Measurements from ENCODE around the gene HOXA9. TPM values are rescaled to one million over a fixed set of nuclear protein-coding genes. Genes with fewer than 3 reads are reported as not detected.

The HOXA9 gene
- total RNA-seq, 4 donors from 2014 or later = 25.7 to 71.2 (median 46.1) TPM

GRCh38 chr7:27198871-27199801 lies 33.8 kb upstream of the HOXA9 start:
- peak in 1 of 3 donors; percentile 56 for DNase-seq
- TF ChIP-seq CTCF (IDR thresholded peaks at IDR 0.05) (no peak), POLR2A (IDR thresholded peaks at IDR 0.05) (no peak)
- Histone ChIP-seq H3K36me3 (no peaks in the 10 kb centered on the region), H3K27me3 (peaks cover 0 to 89% of the 10 kb centered on the region in 2 donors), H3K9me3 (peaks cover 0 to 6% (median 0%) of the 10 kb centered on the region in 4 donors), H3K4me3 (peak overlapping the region in 3 of 4 donors; percentile 27 to 47 (median 46)), H3K4me1 (peaks cover 4 to 32% (median 13%) of the 10 kb centered on the region in 4 donors), H3K27ac (no peak overlapping the region)

GRCh38 chr7:27198138-27198841 lies 33.0 kb upstream of the HOXA9 start:
- Histone ChIP-seq H3K4me1 (peaks cover 4 to 33% (median 14%) of the 10 kb centered on the region in 4 donors), H3K27me3 (peaks cover 0 to 88% of the 10 kb centered on the region in 2 donors), H3K4me3 (no peak overlapping the region), H3K27ac (no peak overlapping the region), H3K36me3 (no peaks in the 10 kb centered on the region), H3K9me3 (peaks cover 0 to 6% (median 0%) of the 10 kb centered on the region in 4 donors)
- peak in 1 of 3 donors; percentile 50 for DNase-seq
- TF ChIP-seq CTCF (IDR thresholded peaks at IDR 0.05) = no peak

- H3K4me1 ChIP-seq = peaks cover 6 to 42% (median 23%) of the 10 kb centered on the region in 4 donors
- H3K27me3 ChIP-seq = peaks cover 0 to 88% of the 10 kb centered on the region in 2 donors
- H3K27ac ChIP-seq = no peak overlapping the region
- H3K9me3 ChIP-seq = peaks cover 0 to 6% (median 0%) of the 10 kb centered on the region in 4 donors
- no peaks in the 10 kb centered on the region for H3K36me3 ChIP-seq
- no peak for TF ChIP-seq CTCF (IDR thresholded peaks at IDR 0.05)
- TF ChIP-seq POLR2A (IDR thresholded peaks at IDR 0.05) = no peak
- no peak overlapping the region for H3K4me3 ChIP-seq
- DNase-seq = no peak
Measured at GRCh38 chr7:27197137-27198042, 32.1 kb upstream of the HOXA9 start.

- TF ChIP-seq CTCF (IDR thresholded peaks at IDR 0.05) (peak; percentile 14 to 87 (median 76)), POLR2A (IDR thresholded peaks at IDR 0.05) (no peak)
- Histone ChIP-seq H3K9me3 (peaks cover 0 to 6% (median 0%) of the 10 kb centered on the region in 4 donors), H3K27me3 (peaks cover 0 to 88% of the 10 kb centered on the region in 2 donors), H3K27ac (no peak overlapping the region), H3K4me3 (no peak overlapping the region), H3K4me1 (peaks cover 8 to 45% (median 25%) of the 10 kb centered on the region in 4 donors), H3K36me3 (no peaks in the 10 kb centered on the region)
- DNase-seq = peak; percentile 82 to 95 (median 87)
Measured at GRCh38 chr7:27196287-27196767, 31.0 kb upstream of the HOXA9 start.

All from Peyer's patch (tissue), 4 donors.